Measurements from ENCODE around the gene KAZALD1.

GRCh38 chr10:101056365-101057151 lies 5.2 kb upstream of the KAZALD1 start:
- TF ChIP-seq CTCF (IDR thresholded peaks at IDR 0.05) (no peak), POLR2A (IDR thresholded peaks at IDR 0.05) (no peak)
